ENCODE measurements around the gene PIAS2.

DNA sequence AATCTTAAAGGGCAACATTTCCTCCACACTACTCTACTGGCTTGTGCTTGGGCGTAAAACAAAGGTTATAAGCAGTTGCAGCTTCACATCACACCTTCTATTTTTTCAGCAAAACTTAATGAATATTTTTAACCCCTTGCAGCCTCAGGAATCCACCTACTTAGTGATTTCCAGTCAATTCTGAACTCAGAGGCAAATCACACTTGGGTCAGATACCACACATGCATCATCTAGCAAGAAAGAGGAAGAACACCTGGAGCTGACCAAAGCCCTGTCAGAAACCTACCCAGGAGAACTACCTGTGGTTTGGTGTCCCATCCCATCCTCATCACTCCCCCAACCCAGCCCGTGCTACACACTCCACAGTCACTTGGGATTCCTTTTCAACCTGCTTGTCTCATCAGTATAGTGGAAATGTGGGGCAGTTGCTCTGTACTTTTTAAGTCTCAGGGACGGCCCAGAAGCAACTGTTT, 25.5 kb downstream of the PIAS2 start:
- TF ChIP-seq EZH2 (IDR thresholded peaks at IDR 0.05; ENCODE audit: low read depth, unreplicated experiment): no peak
- no peak for TF ChIP-seq CTCF (conservative IDR thresholded peaks at IDR 0.05; ENCODE audit: low read depth in 2 of 2)
- TF ChIP-seq ETS1 (IDR thresholded peaks at IDR 0.05): no peak
- no peak for TF ChIP-seq POLR2AphosphoS5 (IDR thresholded peaks at IDR 0.05; ENCODE audit: low read depth)
- no peak for TF ChIP-seq EZH2phosphoT487 (IDR thresholded peaks at IDR 0.05; ENCODE audit: unreplicated experiment)
- TF ChIP-seq, protein P1, sequence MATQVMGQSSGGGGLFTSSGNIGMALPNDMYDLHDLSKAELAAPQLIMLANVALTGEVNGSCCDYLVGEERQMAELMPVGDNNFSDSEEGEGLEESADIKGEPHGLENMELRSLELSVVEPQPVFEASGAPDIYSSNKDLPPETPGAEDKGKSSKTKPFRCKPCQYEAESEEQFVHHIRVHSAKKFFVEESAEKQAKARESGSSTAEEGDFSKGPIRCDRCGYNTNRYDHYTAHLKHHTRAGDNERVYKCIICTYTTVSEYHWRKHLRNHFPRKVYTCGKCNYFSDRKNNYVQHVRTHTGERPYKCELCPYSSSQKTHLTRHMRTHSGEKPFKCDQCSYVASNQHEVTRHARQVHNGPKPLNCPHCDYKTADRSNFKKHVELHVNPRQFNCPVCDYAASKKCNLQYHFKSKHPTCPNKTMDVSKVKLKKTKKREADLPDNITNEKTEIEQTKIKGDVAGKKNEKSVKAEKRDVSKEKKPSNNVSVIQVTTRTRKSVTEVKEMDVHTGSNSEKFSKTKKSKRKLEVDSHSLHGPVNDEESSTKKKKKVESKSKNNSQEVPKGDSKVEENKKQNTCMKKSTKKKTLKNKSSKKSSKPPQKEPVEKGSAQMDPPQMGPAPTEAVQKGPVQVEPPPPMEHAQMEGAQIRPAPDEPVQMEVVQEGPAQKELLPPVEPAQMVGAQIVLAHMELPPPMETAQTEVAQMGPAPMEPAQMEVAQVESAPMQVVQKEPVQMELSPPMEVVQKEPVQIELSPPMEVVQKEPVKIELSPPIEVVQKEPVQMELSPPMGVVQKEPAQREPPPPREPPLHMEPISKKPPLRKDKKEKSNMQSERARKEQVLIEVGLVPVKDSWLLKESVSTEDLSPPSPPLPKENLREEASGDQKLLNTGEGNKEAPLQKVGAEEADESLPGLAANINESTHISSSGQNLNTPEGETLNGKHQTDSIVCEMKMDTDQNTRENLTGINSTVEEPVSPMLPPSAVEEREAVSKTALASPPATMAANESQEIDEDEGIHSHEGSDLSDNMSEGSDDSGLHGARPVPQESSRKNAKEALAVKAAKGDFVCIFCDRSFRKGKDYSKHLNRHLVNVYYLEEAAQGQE (IDR thresholded peaks at IDR 0.05; ENCODE audit: unreplicated experiment): no peak
- no peak for TF ChIP-seq ZNF331 (CRISPR knock-in tag; IDR thresholded peaks at IDR 0.05; ENCODE audit: low read depth)
- no peak for TF ChIP-seq NANOG (IDR thresholded peaks at IDR 0.05; ENCODE audit: borderline replicate concordance)
- TF ChIP-seq JUNB (IDR thresholded peaks at IDR 0.05; ENCODE audit: unreplicated experiment): no peak
- TF ChIP-seq CREB1 (CRISPR knock-in tag; IDR thresholded peaks at IDR 0.05; ENCODE audit: low read depth): no peak
- TF ChIP-seq STAT1 (IDR thresholded peaks at IDR 0.05; ENCODE audit: unreplicated experiment): no peak
- TF ChIP-seq ZNF114 (CRISPR knock-in tag; IDR thresholded peaks at IDR 0.05): no peak
- TF ChIP-seq, protein P2, sequence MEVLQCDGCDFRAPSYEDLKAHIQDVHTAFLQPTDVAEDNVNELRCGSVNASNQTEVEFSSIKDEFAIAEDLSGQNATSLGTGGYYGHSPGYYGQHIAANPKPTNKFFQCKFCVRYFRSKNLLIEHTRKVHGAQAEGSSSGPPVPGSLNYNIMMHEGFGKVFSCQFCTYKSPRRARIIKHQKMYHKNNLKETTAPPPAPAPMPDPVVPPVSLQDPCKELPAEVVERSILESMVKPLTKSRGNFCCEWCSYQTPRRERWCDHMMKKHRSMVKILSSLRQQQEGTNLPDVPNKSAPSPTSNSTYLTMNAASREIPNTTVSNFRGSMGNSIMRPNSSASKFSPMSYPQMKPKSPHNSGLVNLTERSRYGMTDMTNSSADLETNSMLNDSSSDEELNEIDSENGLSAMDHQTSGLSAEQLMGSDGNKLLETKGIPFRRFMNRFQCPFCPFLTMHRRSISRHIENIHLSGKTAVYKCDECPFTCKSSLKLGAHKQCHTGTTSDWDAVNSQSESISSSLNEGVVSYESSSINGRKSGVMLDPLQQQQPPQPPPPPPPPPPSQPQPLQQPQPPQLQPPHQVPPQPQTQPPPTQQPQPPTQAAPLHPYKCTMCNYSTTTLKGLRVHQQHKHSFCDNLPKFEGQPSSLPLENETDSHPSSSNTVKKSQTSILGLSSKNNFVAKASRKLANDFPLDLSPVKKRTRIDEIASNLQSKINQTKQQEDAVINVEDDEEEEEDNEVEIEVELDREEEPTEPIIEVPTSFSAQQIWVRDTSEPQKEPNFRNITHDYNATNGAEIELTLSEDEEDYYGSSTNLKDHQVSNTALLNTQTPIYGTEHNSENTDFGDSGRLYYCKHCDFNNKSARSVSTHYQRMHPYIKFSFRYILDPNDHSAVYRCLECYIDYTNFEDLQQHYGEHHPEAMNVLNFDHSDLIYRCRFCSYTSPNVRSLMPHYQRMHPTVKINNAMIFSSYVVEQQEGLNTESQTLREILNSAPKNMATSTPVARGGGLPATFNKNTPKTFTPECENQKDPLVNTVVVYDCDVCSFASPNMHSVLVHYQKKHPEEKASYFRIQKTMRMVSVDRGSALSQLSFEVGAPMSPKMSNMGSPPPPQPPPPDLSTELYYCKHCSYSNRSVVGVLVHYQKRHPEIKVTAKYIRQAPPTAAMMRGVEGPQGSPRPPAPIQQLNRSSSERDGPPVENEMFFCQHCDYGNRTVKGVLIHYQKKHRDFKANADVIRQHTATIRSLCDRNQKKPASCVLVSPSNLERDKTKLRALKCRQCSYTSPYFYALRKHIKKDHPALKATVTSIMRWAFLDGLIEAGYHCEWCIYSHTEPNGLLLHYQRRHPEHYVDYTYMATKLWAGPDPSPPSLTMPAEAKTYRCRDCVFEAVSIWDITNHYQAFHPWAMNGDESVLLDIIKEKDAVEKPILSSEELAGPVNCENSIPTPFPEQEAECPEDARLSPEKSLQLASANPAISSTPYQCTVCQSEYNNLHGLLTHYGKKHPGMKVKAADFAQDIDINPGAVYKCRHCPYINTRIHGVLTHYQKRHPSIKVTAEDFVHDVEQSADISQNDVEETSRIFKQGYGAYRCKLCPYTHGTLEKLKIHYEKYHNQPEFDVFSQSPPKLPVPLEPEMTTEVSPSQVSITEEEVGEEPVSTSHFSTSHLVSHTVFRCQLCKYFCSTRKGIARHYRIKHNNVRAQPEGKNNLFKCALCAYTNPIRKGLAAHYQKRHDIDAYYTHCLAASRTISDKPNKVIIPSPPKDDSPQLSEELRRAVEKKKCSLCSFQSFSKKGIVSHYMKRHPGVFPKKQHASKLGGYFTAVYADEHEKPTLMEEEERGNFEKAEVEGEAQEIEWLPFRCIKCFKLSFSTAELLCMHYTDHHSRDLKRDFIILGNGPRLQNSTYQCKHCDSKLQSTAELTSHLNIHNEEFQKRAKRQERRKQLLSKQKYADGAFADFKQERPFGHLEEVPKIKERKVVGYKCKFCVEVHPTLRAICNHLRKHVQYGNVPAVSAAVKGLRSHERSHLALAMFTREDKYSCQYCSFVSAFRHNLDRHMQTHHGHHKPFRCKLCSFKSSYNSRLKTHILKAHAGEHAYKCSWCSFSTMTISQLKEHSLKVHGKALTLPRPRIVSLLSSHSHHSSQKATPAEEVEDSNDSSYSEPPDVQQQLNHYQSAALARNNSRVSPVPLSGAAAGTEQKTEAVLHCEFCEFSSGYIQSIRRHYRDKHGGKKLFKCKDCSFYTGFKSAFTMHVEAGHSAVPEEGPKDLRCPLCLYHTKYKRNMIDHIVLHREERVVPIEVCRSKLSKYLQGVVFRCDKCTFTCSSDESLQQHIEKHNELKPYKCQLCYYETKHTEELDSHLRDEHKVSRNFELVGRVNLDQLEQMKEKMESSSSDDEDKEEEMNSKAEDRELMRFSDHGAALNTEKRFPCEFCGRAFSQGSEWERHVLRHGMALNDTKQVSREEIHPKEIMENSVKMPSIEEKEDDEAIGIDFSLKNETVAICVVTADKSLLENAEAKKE (CRISPR knock-in tag; IDR thresholded peaks at IDR 0.05): no peak
